Brain microvascular endothelial cell (primary cell): ENCODE results near the gene SH3BP4.

Experiments used
- DNase-seq: peaks from one replicate; pipeline ENCODE4 v3.0.0-alpha.2; 2020
- H3K27ac ChIP-seq: fragments of 250-450 bp; sonication (Bioruptor Pico); 2 replicates; pipeline ENCODE4 v1.5.1; 2020; ENCODE audit warnings: mild to moderate bottlenecking, moderate library complexity
- H3K27me3 ChIP-seq: fragments of 250-450 bp; sonication (Bioruptor Pico); replicated peaks from 2 replicates; pipeline ENCODE4 v1.5.1; 2020; ENCODE audit warnings: mild to moderate bottlenecking
- H3K36me3 ChIP-seq: fragments of 250-450 bp; sonication (Bioruptor Pico); replicated peaks from 2 replicates; pipeline ENCODE4 v1.5.1; 2020; ENCODE audit warnings: mild to moderate bottlenecking
- H3K4me3 ChIP-seq: 2 replicates; pipeline ENCODE4 v1.5.1; 2011; ENCODE audit warnings: low read depth, mild to moderate bottlenecking, control low read depth, low read length, moderate library complexity
- CTCF ChIP-seq: IDR thresholded peaks from 2 replicates; pipeline ENCODE4 v1.5.1; 2011; ENCODE audit warnings: low read depth, mild to moderate bottlenecking, moderate library complexity, low read length, control low read depth, inconsistent platforms; ENCODE audit errors: missing control alignments
- in situ Hi-C: cut with HindIII; loops from 2 replicates; pipeline ENCODE4 v1.10.0; 2017; ENCODE audit warnings: low sequenced_read_pairs, low pct_ligation_motif_present

The SH3BP4 gene

DNA sequence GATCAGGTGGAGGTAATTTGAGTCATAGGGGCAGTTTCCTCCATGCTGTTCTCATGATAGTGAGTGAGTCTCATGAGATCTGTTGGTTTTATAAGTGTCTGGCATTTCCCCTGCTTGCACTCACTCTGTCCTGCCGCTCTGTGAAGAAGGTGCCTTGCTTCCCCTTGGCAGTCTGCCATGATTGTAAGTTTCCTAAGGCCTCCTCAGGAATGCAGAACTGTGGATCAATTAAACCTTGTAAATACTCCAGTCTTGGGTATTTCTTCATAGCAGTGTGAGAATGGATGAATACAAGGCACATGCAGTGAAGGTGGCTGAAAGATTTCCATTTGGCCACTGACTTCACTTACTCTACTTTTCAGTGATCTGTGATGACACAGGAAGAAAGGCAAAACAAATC is 133.7 kb downstream of the SH3BP4 start:
- in situ Hi-C loops, result no loop called here
- no peaks in the 10 kb centered on the region for H3K27me3 ChIP-seq
- no peak for DNase-seq
- TF ChIP-seq CTCF, result no peak
- H3K27ac ChIP-seq, result no peak overlapping the region
- H3K36me3 ChIP-seq, result no peaks in the 10 kb centered on the region
- H3K4me3 ChIP-seq, result no peak overlapping the region

DNA sequence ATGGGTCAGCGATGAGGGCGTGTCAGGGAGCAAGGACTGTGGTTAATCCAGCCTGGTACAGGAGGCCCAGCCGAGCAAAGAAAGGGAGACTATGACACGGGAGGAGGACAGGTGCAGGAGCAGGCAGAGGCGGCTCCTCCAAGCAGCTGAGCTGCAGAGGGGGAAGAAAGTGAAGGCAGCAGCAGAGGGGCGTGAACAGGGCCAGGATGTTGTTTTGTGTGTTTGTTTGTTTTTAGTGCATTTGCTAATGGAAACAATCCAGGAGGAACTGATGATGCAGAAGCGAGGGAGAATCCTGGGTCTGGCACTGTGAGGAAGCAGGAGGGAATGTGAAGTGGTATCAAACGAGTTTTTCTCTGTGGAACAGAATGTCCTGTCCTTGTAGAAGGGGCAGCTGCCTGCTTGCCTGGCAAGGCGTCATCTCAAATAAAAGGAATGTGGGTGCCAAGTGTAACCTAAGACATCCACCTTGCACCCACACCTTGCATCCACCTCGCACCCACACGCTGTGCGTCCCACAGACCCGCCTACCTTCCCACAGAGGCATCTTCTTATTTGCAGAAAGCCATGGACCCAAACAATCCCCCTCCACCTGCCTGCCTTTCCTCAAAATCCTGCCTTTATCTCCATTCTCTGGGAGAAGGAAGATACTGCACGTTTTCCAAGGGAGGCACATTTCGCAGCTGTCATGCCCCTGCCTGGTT is 134.8 kb downstream of the SH3BP4 start:
- in situ Hi-C loops, result no loop called here
- Histone ChIP-seq H3K36me3 (no peaks in the 10 kb centered on the region), H3K4me3 (no peak overlapping the region), H3K27me3 (no peaks in the 10 kb centered on the region), H3K27ac (no peak overlapping the region)
- no peak for TF ChIP-seq CTCF
- no peak for DNase-seq

- no peak overlapping the region for H3K27ac ChIP-seq
- H3K36me3 ChIP-seq, result no peaks in the 10 kb centered on the region
- no peaks in the 10 kb centered on the region for H3K27me3 ChIP-seq
- TF ChIP-seq CTCF, result peak; percentile 49
- peak overlapping the region; percentile 15 for H3K4me3 ChIP-seq
- in situ Hi-C loops, result no loop called here
- DNase-seq, result no peak
Observed at GRCh38 chr2:235087832-235088495, 136.1 kb downstream of the SH3BP4 start.

GRCh38 chr2:235088496-235088921 is 136.7 kb downstream of the SH3BP4 start:
- Histone ChIP-seq H3K27me3 (no peaks in the 10 kb centered on the region), H3K36me3 (no peaks in the 10 kb centered on the region), H3K4me3 (no peak overlapping the region), H3K27ac (no peak overlapping the region)
- TF ChIP-seq CTCF, result peak; percentile 37
- in situ Hi-C loops, result no loop called here
- no peak for DNase-seq

- H3K4me3 ChIP-seq, result no peak overlapping the region
- in situ Hi-C loops, result no loop called here
- no peak for TF ChIP-seq CTCF
- H3K36me3 ChIP-seq, result no peaks in the 10 kb centered on the region
- no peaks in the 10 kb centered on the region for H3K27me3 ChIP-seq
- no peak for DNase-seq
- H3K27ac ChIP-seq, result no peak overlapping the region
Observed at GRCh38 chr2:235091421-235091820, 139.6 kb downstream of the SH3BP4 start.
